PFSK-1 (cell line): ENCODE data around the gene NLN.

ENCODE experiments used
- FOXP2 ChIP-seq: optimal IDR thresholded peaks from 2 replicates; pipeline ENCODE3; 2011; ENCODE audit warnings: borderline replicate concordance, control low read depth, inconsistent platforms; ENCODE audit not compliant: insufficient read depth; ENCODE audit errors: extremely low read length, extremely low read depth
- POLR2AphosphoS5 ChIP-seq: IDR thresholded peaks from 2 replicates; pipeline ENCODE4 v1.6.1; 2012; ENCODE audit warnings: low read depth, mild to moderate bottlenecking, control low read depth, low read length, moderate library complexity
- SIN3A ChIP-seq: IDR thresholded peaks from 2 replicates; pipeline ENCODE4 v1.6.1; 2012; ENCODE audit warnings: mild to moderate bottlenecking, low read length, moderate library complexity, borderline replicate concordance; ENCODE audit not compliant: insufficient read depth
- TAF1 ChIP-seq: IDR thresholded peaks from 2 replicates; pipeline ENCODE4 v1.6.1; 2012; ENCODE audit warnings: low read length, control low read depth, borderline replicate concordance; ENCODE audit not compliant: insufficient read depth
- TF ChIP-seq, protein P1 (sequence below), 2 experiments: IDR thresholded peaks; 2 replicates each; pipeline versions ENCODE4 v1.6.1 to v1.8.0; 2011 to 2012; ENCODE audit warnings: low read depth in 2 of 2, low read length in 2 of 2, control low read depth in 1 of 2, inconsistent platforms in 1 of 2, mild to moderate bottlenecking in 1 of 2, moderate library complexity in 1 of 2; ENCODE audit not compliant: insufficient read depth in 1 of 2

NLN gene

DNA sequence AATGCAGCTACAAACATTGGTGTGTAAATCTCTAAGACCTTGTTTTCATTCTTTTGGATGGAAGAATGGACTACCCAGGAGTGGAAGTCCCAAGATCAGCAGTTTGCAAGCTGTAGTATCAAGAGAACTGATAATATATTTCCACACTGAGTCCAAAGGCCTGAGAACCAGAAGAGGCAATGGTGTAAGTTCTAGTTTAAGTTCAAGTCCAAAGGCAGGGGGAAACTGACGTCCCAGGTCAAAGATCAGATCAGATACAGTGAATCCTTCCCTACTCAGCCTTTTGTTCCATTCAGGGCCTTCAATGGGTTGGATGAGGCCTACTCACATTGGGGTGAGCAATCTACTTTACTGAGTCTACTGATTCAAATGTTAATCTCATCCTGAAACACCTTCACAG lies 124.1 kb downstream of the NLN start:
- TF ChIP-seq FOXP2 (no peak), SIN3A (no peak), TAF1 (no peak), POLR2AphosphoS5 (no peak)
- TF ChIP-seq, protein P1, sequence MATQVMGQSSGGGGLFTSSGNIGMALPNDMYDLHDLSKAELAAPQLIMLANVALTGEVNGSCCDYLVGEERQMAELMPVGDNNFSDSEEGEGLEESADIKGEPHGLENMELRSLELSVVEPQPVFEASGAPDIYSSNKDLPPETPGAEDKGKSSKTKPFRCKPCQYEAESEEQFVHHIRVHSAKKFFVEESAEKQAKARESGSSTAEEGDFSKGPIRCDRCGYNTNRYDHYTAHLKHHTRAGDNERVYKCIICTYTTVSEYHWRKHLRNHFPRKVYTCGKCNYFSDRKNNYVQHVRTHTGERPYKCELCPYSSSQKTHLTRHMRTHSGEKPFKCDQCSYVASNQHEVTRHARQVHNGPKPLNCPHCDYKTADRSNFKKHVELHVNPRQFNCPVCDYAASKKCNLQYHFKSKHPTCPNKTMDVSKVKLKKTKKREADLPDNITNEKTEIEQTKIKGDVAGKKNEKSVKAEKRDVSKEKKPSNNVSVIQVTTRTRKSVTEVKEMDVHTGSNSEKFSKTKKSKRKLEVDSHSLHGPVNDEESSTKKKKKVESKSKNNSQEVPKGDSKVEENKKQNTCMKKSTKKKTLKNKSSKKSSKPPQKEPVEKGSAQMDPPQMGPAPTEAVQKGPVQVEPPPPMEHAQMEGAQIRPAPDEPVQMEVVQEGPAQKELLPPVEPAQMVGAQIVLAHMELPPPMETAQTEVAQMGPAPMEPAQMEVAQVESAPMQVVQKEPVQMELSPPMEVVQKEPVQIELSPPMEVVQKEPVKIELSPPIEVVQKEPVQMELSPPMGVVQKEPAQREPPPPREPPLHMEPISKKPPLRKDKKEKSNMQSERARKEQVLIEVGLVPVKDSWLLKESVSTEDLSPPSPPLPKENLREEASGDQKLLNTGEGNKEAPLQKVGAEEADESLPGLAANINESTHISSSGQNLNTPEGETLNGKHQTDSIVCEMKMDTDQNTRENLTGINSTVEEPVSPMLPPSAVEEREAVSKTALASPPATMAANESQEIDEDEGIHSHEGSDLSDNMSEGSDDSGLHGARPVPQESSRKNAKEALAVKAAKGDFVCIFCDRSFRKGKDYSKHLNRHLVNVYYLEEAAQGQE (IDR thresholded peaks at IDR 0.05; ENCODE audit: insufficient read depth in 1 of 2, low read depth in 2 of 2, low read length in 2 of 2): no peak

DNA sequence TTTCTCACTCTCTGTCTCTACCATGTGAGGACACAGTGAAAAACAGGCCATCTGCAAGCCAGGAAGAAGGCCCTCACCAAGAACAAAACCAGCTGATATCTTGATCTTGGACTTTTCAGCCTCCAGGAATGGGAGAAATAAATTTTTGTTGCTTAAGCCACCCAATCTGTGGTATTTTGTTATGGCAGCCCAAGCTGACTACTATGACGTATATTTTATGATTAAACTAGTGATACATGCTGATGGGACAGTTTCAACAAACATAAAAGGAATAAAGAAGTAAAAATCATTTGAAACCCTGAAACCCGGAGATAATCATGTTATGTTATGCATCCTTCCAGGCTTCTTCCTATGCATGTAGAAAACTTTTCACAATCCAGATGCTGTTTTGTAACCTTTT lies 132.9 kb downstream of the NLN start:
- TF ChIP-seq FOXP2 (no peak), TAF1 (no peak), SIN3A (no peak), POLR2AphosphoS5 (no peak)
- TF ChIP-seq, protein P1 (IDR thresholded peaks at IDR 0.05; ENCODE audit: insufficient read depth in 1 of 2, low read depth in 2 of 2, low read length in 2 of 2): no peak

DNA sequence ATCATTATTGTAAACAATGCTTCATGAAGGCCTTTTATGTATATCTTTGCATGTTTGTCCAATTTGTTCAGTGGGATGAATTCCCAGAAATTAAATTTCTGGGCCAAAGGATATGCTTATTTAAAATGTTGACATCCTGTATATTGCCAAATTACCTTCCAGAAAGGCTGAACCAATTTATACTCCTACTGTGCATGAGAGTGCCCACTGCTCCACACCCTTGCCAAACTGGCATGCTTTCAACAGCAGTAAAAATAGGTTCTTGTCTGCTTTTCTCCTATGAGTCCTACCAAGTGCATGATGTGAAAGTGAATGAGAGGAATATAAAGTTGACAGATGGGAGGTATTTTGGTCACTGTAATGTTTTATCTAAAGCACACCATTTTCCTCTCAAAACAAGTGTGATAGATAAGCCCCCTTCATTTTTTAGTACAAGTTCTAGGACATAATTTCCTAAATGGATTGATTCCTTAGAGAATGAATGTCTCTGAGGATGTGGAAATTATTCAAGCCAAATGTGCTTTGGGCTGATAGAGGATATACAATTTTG lies 133.8 kb downstream of the NLN start:
- TF ChIP-seq FOXP2 (no peak), POLR2AphosphoS5 (no peak), SIN3A (no peak), TAF1 (no peak)
- TF ChIP-seq, protein P1 (IDR thresholded peaks at IDR 0.05; ENCODE audit: insufficient read depth in 1 of 2, low read depth in 2 of 2, low read length in 2 of 2): no peak

DNA sequence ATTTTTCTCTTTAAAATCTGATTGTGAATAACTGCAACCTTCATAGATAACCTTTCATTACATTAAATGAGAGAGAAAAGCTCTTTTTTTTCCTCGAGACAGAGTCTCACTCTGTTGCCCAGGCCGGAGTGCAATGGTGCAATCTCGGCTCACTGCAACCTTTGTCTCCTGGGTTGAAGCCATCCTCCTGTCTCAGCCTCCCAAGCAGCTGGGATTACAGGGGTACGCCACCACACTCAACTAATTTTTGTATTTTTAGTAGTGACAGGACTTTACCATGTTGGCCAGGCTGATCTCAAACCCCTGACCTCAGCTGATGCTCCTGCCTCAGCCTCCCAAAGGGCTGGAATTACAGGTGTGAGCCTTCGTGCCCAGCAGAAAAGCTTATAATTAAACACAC lies 134.5 kb downstream of the NLN start:
- TF ChIP-seq TAF1 (no peak), SIN3A (no peak), POLR2AphosphoS5 (no peak), FOXP2 (no peak)
- TF ChIP-seq, protein P1 (IDR thresholded peaks at IDR 0.05; ENCODE audit: insufficient read depth in 1 of 2, low read depth in 2 of 2, low read length in 2 of 2): no peak

DNA sequence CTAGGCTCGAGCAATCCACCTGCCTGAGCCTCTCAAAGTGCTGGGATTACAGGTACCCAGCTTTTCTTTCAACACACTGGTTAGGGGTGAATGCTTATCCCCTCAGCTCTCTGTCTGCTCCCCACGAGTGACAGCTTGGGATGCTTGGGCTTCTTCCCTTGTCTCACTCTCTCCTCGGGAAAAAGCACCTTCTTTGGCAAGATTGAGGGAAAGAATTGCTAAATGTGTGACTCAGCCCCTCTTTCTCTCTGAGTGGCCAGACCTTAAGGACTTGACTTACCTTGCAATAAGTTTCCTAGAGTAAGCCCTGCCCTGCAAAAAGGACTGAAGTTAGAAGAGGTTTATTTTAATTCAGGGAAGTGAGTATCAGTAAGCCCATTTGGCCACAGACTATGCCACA lies 136.3 kb downstream of the NLN start:
- TF ChIP-seq FOXP2: no peak
- no peak for TF ChIP-seq TAF1
- no peak for TF ChIP-seq SIN3A
- TF ChIP-seq, protein P1 (IDR thresholded peaks at IDR 0.05; ENCODE audit: insufficient read depth in 1 of 2, low read depth in 2 of 2, low read length in 2 of 2): no peak
- no peak for TF ChIP-seq POLR2AphosphoS5
